Activated CD8-positive, alpha-beta T cell treated with anti-CD3 and anti-CD28 coated beads for 36 hours (primary cell): Measurements from ENCODE around the gene IQGAP3. TPM values are rescaled to one million over a fixed set of nuclear protein-coding genes. Genes with fewer than 3 reads are reported as not detected.

ENCODE experiments used
- ATAC-seq: fragments of 200-7000 bp; cut with Tn5 transposase; one replicate; pipeline ENCODE4 v1.10.0; 2021; ENCODE audit warnings: mild to moderate bottlenecking, moderate library complexity
- CTCF ChIA-PET: fragments of 350-600 bp; sonication (Branson Sonifier 250); formaldehyde crosslinking; loops from one replicate; lab custom pipeline; 2021; ENCODE audit warnings: antibody characterized with exemption; lab: Charles Lee
- POLR2A ChIA-PET: fragments of 350-600 bp; sonication (Branson Sonifier 250); formaldehyde crosslinking; loops from one replicate; lab custom pipeline; 2021; ENCODE audit warnings: antibody characterized with exemption; lab: Charles Lee
- DNase-seq: peaks from one replicate; pipeline ENCODE4 v3.0.0-alpha.2; 2020
- H3K27ac Mint-ChIP-seq: one replicate; pipeline ENCODE4 v1.8.0; 2021; ENCODE audit warnings: mild to moderate bottlenecking, mixed read lengths
- H3K27me3 Mint-ChIP-seq: one replicate; pipeline ENCODE4 v1.8.0; 2021; ENCODE audit warnings: mixed read lengths
- H3K36me3 Mint-ChIP-seq: one replicate; pipeline ENCODE4 v1.8.0; 2021; ENCODE audit warnings: low read depth, mixed read lengths
- H3K4me1 Mint-ChIP-seq: one replicate; pipeline ENCODE4 v1.8.0; 2021; ENCODE audit warnings: low read depth, mixed read lengths
- H3K4me3 Mint-ChIP-seq: one replicate; pipeline ENCODE4 v1.8.0; 2021; ENCODE audit warnings: mild to moderate bottlenecking, moderate library complexity, mixed read lengths
- H3K9me3 Mint-ChIP-seq: one replicate; pipeline ENCODE4 v1.8.0; 2021; ENCODE audit warnings: mixed read lengths
- CTCF ChIP-seq: fragments of 200-600 bp; IDR thresholded peaks from one replicate; pipeline ENCODE4 v1.8.0; 2022; ENCODE audit warnings: antibody characterized with exemption, mild to moderate bottlenecking
- intact Hi-C: fragments of 100-400 bp; cut with micrococcal nuclease; formaldehyde crosslinking; loops from one replicate; pipeline ENCODE4 v1.10.0; 2022
- total RNA-seq, 2 experiments: library from RNA; stranded (reverse); gene quantifications; one replicate each; pipeline ENCODE4 v1.2.3, GENCODE V29; 2021

IQGAP3 gene
- total RNA-seq, 2 experiments from 2014 or later: 14.4 to 14.9 TPM

- TF ChIP-seq CTCF: peak; percentile 55
Observed at GRCh38 chr1:156500793-156501506, 71.4 kb downstream of the IQGAP3 start.

GRCh38 chr1:156500543-156500792 is 71.9 kb downstream of the IQGAP3 start, which contains the start of gene MEF2D:
Gene MEF2D (minus strand): TSS chr1:156500775. CDS start chr1:156483292, 17,483 bp downstream.
- Mint-ChIP-seq H3K9me3 (no peaks in the 10 kb centered on the region), H3K4me3 (peak within 1 kb of the TSS; percentile 79), H3K27me3 (no peaks in the 10 kb centered on the region), H3K36me3 (peaks cover 4% of the 10 kb centered on the region), H3K27ac (peak within 1 kb of the TSS; percentile 95), H3K4me1 (peaks cover 74% of the 10 kb centered on the region)
- TF ChIP-seq CTCF: no peak
- ChIA-PET CTCF (interaction anchor here (1.0 to 9.6 kb wide), 10 partner anchors 11 to 100 kb away, joined by 3 to 220 read pairs (median 5); partner anchors contain the start of genes NAXE and TTC24), POLR2A (interaction anchor here (0.9 to 11.4 kb wide), 14 partner anchors 9 to 267 kb away, joined by 3 to 245 read pairs (median 5); partner anchors contain the start of genes NAXE and PRCC)
- DNase-seq (no peak), ATAC-seq (no peak)
- intact Hi-C loops: loop anchor here (5.0 to 10.0 kb wide), 3 partner anchors 43 to 254 kb away; partner anchors contain the start of gene HDGF

More at GRCh38 chr1:156500793-156501506, 71.4 kb downstream of the IQGAP3 start:
- intact Hi-C loops: loop anchor here (5.0 to 10.0 kb wide), 3 partner anchors 44 to 254 kb away; partner anchors contain the start of gene HDGF
- Mint-ChIP-seq H3K36me3 (peaks cover 4% of the 10 kb centered on the region), H3K27ac (peak overlapping the region; percentile 95), H3K9me3 (no peaks in the 10 kb centered on the region), H3K27me3 (no peaks in the 10 kb centered on the region), H3K4me1 (peaks cover 74% of the 10 kb centered on the region), H3K4me3 (peak overlapping the region; percentile 79)
- DNase-seq (peak; percentile 94), ATAC-seq (peak; percentile 71)
- ChIA-PET POLR2A (interaction anchor here (0.8 to 11.4 kb wide), 19 partner anchors 9 to 346 kb away, joined by 3 to 245 read pairs (median 4); partner anchors contain the start of genes MRPL24, NAXE and PRCC), CTCF (interaction anchor here (0.8 to 9.6 kb wide), 15 partner anchors 10 to 107 kb away, joined by 3 to 220 read pairs (median 5); partner anchors contain the start of genes NAXE and TTC24)

- TF ChIP-seq CTCF: no peak
- H3K9me3 Mint-ChIP-seq: no peaks in the 10 kb centered on the region
- H3K27me3 Mint-ChIP-seq: no peaks in the 10 kb centered on the region
Observed at GRCh38 chr1:156499842-156500542, 72.4 kb downstream of the IQGAP3 start.

GRCh38 chr1:156499194-156499841 is 73.0 kb downstream of the IQGAP3 start:
- POLR2A ChIA-PET: interaction anchor here (0.5 to 11.4 kb wide), 6 partner anchors 9 to 265 kb away, joined by 3 to 245 read pairs (median 4); no protein-coding TSS in a partner anchor
- intact Hi-C loops: no loop called here
- CTCF ChIA-PET: interaction anchor here (0.7 to 9.6 kb wide), 6 partner anchors 13 to 114 kb away, joined by 4 to 220 read pairs (median 5); no protein-coding TSS in a partner anchor

More at GRCh38 chr1:156499842-156500542, 72.4 kb downstream of the IQGAP3 start:
- POLR2A ChIA-PET: interaction anchor here (0.5 to 11.4 kb wide), 13 partner anchors 13 to 265 kb away, joined by 3 to 245 read pairs (median 4); partner anchors contain the start of gene NAXE
- CTCF ChIA-PET: interaction anchor here (1.2 to 9.6 kb wide), 10 partner anchors 11 to 108 kb away, joined by 3 to 220 read pairs (median 5); partner anchors contain the start of genes NAXE and TTC24
- intact Hi-C loops: loop anchor here (5.0 to 10.0 kb wide), 3 partner anchors 43 to 255 kb away; partner anchors contain the start of gene HDGF
- Mint-ChIP-seq H3K4me1 (peaks cover 74% of the 10 kb centered on the region), H3K27ac (peak overlapping the region; percentile 89), H3K36me3 (peaks cover 4% of the 10 kb centered on the region), H3K4me3 (peak overlapping the region; percentile 79)
- ATAC-seq (peak; percentile 0), DNase-seq (peak; percentile 65)

More at GRCh38 chr1:156499194-156499841, 73.0 kb downstream of the IQGAP3 start:
- Mint-ChIP-seq H3K27me3 (no peaks in the 10 kb centered on the region), H3K4me1 (peaks cover 75% of the 10 kb centered on the region), H3K4me3 (peak overlapping the region; percentile 79), H3K36me3 (peaks cover 5% of the 10 kb centered on the region), H3K9me3 (no peaks in the 10 kb centered on the region), H3K27ac (peak overlapping the region; percentile 67)
- ATAC-seq (no peak), DNase-seq (no peak)
- TF ChIP-seq CTCF: no peak
